MM.1S (cell line): Measurements from ENCODE around the gene RABGAP1L.

Source experiments
- DNase-seq: peaks from one replicate; pipeline ENCODE4 v3.0.0-alpha.2; 2015
- H2AFZ ChIP-seq: fragments of 300-600 bp; sonication (generic); 2 replicates; pipeline ENCODE4 v1.6.0; 2016; ENCODE audit warnings: antibody characterized with exemption, low read length
- H3F3A ChIP-seq: fragments of 300-600 bp; sonication (generic); 2 replicates; pipeline ENCODE4 v1.6.1; 2016; ENCODE audit warnings: mild to moderate bottlenecking, antibody characterized with exemption, low read length, moderate library complexity, mixed read lengths; ENCODE audit not compliant: insufficient read depth
- H3K27ac ChIP-seq: fragments of 300-600 bp; sonication (generic); 2 replicates; pipeline ENCODE4 v1.5.1; 2016; ENCODE audit warnings: mild to moderate bottlenecking, low read length
- H3K27me3 ChIP-seq: fragments of 300-600 bp; sonication (generic); replicated peaks from 2 replicates; pipeline ENCODE4 v1.6.0; 2016; ENCODE audit warnings: low read length; ENCODE audit not compliant: insufficient read depth
- H3K36me3 ChIP-seq: fragments of 300-600 bp; sonication (generic); replicated peaks from 2 replicates; pipeline ENCODE4 v1.6.1; 2016; ENCODE audit warnings: mild to moderate bottlenecking, low read length, mixed read lengths; ENCODE audit not compliant: insufficient read depth
- H3K4me1 ChIP-seq: fragments of 300-600 bp; sonication (generic); 2 replicates; pipeline ENCODE4 v1.6.1; 2016; ENCODE audit warnings: low read length, mixed read lengths
- H3K4me2 ChIP-seq: fragments of 300-600 bp; sonication (generic); 2 replicates; pipeline ENCODE4 v1.6.0; 2016; ENCODE audit warnings: low read depth, low read length
- H3K4me3 ChIP-seq: fragments of 300-600 bp; sonication (generic); 2 replicates; pipeline ENCODE4 v1.5.1; 2016; ENCODE audit warnings: low read length, mixed read lengths
- H3K79me2 ChIP-seq: fragments of 300-600 bp; sonication (generic); 2 replicates; pipeline ENCODE4 v1.6.1; 2016; ENCODE audit warnings: mixed run types, low read length, mixed read lengths
- H3K9ac ChIP-seq: fragments of 300-600 bp; sonication (generic); 2 replicates; pipeline ENCODE4 v1.6.1; 2016; ENCODE audit warnings: low read length, mixed read lengths
- H3K9me2 ChIP-seq: fragments of 300-600 bp; sonication (generic); replicated peaks from 2 replicates; pipeline ENCODE4 v1.6.1; 2016; ENCODE audit warnings: mild to moderate bottlenecking, low read length, mixed read lengths; ENCODE audit not compliant: insufficient read depth
- H3K9me3 ChIP-seq: fragments of 300-600 bp; sonication (generic); replicated peaks from 2 replicates; pipeline ENCODE4 v1.6.1; 2016; ENCODE audit warnings: mild to moderate bottlenecking, low read length, mixed read lengths; ENCODE audit not compliant: insufficient read depth
- H4K20me1 ChIP-seq: fragments of 300-600 bp; sonication (generic); 2 replicates; pipeline ENCODE4 v1.6.1; 2016; ENCODE audit warnings: mild to moderate bottlenecking, low read length, moderate library complexity, mixed read lengths; ENCODE audit not compliant: insufficient read depth
- CTCF ChIP-seq: fragments of 300-600 bp; sonication (generic); IDR thresholded peaks from 2 replicates; pipeline ENCODE4 v1.5.1; 2016; ENCODE audit warnings: antibody characterized with exemption, low read length, mixed read lengths
- EZH2 ChIP-seq: fragments of 300-600 bp; sonication (generic); optimal IDR thresholded peaks from 2 replicates; pipeline ENCODE3; 2017; ENCODE audit warnings: low read depth, mild to moderate bottlenecking, antibody characterized with exemption, low read length, mixed read lengths
- EZH2phosphoT487 ChIP-seq: fragments of 300-600 bp; sonication (generic); IDR thresholded peaks from 2 replicates; pipeline ENCODE4 v1.6.1; 2018; ENCODE audit warnings: antibody characterized with exemption, low read length

The RABGAP1L gene

GRCh38 chr1:174902531-174903099 lies 743.3 kb downstream of the RABGAP1L start:
- no peak for DNase-seq
- no peaks in the 10 kb centered on the region for H3K9me3 ChIP-seq
- no peaks in the 10 kb centered on the region for H3K4me1 ChIP-seq

GRCh38 chr1:174911606-174912005 lies 752.3 kb downstream of the RABGAP1L start:
- no peak for DNase-seq
- H3K36me3 ChIP-seq = no peaks in the 10 kb centered on the region

More at GRCh38 chr1:174902531-174903099, 743.3 kb downstream of the RABGAP1L start:
- Histone ChIP-seq H3K9ac (no peak overlapping the region), H3K4me3 (no peak overlapping the region), H3K9me2 (no peaks in the 10 kb centered on the region), H3K36me3 (no peaks in the 10 kb centered on the region), H3K27me3 (no peaks in the 10 kb centered on the region), H2AFZ (no peak overlapping the region), H3F3A (no peaks in the 10 kb centered on the region), H3K79me2 (no peaks in the 10 kb centered on the region), H3K4me2 (no peak overlapping the region), H4K20me1 (no peaks in the 10 kb centered on the region), H3K27ac (no peak overlapping the region)
- TF ChIP-seq EZH2phosphoT487 = no peak
- TF ChIP-seq CTCF = no peak
- TF ChIP-seq EZH2 = no peak

GRCh38 chr1:174912264-174912663 lies 752.9 kb downstream of the RABGAP1L start:
- Histone ChIP-seq H3K27me3 (no peaks in the 10 kb centered on the region), H3K9me3 (no peaks in the 10 kb centered on the region), H3K79me2 (no peaks in the 10 kb centered on the region), H3K9ac (no peak overlapping the region), H3K27ac (no peak overlapping the region), H3K36me3 (no peaks in the 10 kb centered on the region), H3K4me3 (no peak overlapping the region), H3K9me2 (no peaks in the 10 kb centered on the region), H3F3A (no peaks in the 10 kb centered on the region), H3K4me2 (no peak overlapping the region), H2AFZ (no peak overlapping the region), H4K20me1 (no peaks in the 10 kb centered on the region), H3K4me1 (peaks cover 7% of the 10 kb centered on the region; the same call in 1 of the 2 replicates)
- DNase-seq = no peak
- TF ChIP-seq EZH2phosphoT487 (no peak), CTCF (no peak), EZH2 (no peak)

More at GRCh38 chr1:174911606-174912005, 752.3 kb downstream of the RABGAP1L start:
- Histone ChIP-seq H3K4me2 (no peak overlapping the region), H3K27me3 (no peaks in the 10 kb centered on the region), H4K20me1 (no peaks in the 10 kb centered on the region), H3K4me3 (no peak overlapping the region), H3K4me1 (peaks cover 2% of the 10 kb centered on the region; the same call in 1 of the 2 replicates), H2AFZ (no peak overlapping the region), H3K27ac (no peak overlapping the region), H3F3A (no peaks in the 10 kb centered on the region), H3K9me3 (no peaks in the 10 kb centered on the region), H3K9ac (no peak overlapping the region), H3K9me2 (no peaks in the 10 kb centered on the region), H3K79me2 (no peaks in the 10 kb centered on the region)
- TF ChIP-seq EZH2phosphoT487 = no peak
- TF ChIP-seq CTCF = no peak
- no peak for TF ChIP-seq EZH2
